OCI-LY7 (cell line): Measurements from ENCODE around the gene RHOT1. TPM values are rescaled to one million over a fixed set of nuclear protein-coding genes. Genes with fewer than 3 reads are reported as not detected.

Experiments used
- BruUV-seq: library from RNA; stranded (reverse); fragments of 400-500 nt; replicated peaks from 2 replicates; lab custom pipeline; 2021; lab: Mats Ljungman, UMichigan
- CTCF ChIA-PET: fragments of 300-600 bp; sonication (Branson Sonifier 250); formaldehyde crosslinking; loops from one replicate; lab custom pipeline; 2022; ENCODE audit warnings: antibody characterized with exemption; ENCODE audit not compliant: unreplicated experiment; lab: Charles Lee
- POLR2A ChIA-PET: fragments of 300-600 bp; sonication (Branson Sonifier 250); formaldehyde crosslinking; loops from one replicate; lab custom pipeline; 2022; ENCODE audit warnings: antibody characterized with exemption; lab: Charles Lee
- DNase-seq: peaks from one replicate; pipeline ENCODE4 v3.0.0-alpha.2; 2015; ENCODE audit warnings: low spot score
- H2AFZ ChIP-seq: fragments of 200-600 bp; sonication (generic), shearing (Covaris generic); 2 replicates; pipeline ENCODE4 v1.6.1; 2014; ENCODE audit warnings: mild to moderate bottlenecking, antibody characterized with exemption, low read length, moderate library complexity
- H3K27ac ChIP-seq: fragments of 200-600 bp; sonication (generic); 2 replicates; pipeline ENCODE4 v1.5.1; 2014; ENCODE audit warnings: mixed run types, low read depth, mild to moderate bottlenecking, moderate library complexity, low read length, inconsistent platforms; ENCODE audit not compliant: poor library complexity, severe bottlenecking
- H3K36me3 ChIP-seq: fragments of 200-600 bp; sonication (generic); 2 replicates; pipeline ENCODE4 v1.6.1; 2014; ENCODE audit warnings: mild to moderate bottlenecking, antibody characterized with exemption, low read length, moderate library complexity, mixed read lengths; ENCODE audit not compliant: insufficient read depth
- H3K4me1 ChIP-seq: fragments of 200-600 bp; sonication (generic); 2 replicates; pipeline ENCODE4 v1.5.1; 2014; ENCODE audit warnings: mild to moderate bottlenecking, low read length; ENCODE audit not compliant: insufficient read depth, poor library complexity, severe bottlenecking
- H3K4me2 ChIP-seq: fragments of 200-600 bp; sonication (generic); 2 replicates; pipeline ENCODE4 v1.6.1; 2014; ENCODE audit warnings: mild to moderate bottlenecking, low read length
- H3K4me3 ChIP-seq: fragments of 200-600 bp; sonication (generic); 2 replicates; pipeline ENCODE4 v1.5.1; 2014; ENCODE audit warnings: mild to moderate bottlenecking, low read depth, low read length; ENCODE audit not compliant: poor library complexity, severe bottlenecking
- H3K79me2 ChIP-seq: fragments of 200-600 bp; sonication (generic); 2 replicates; pipeline ENCODE4 v1.6.1; 2016; ENCODE audit warnings: low read depth, mild to moderate bottlenecking, low read length, moderate library complexity, mixed read lengths; ENCODE audit not compliant: insufficient read depth
- H3K9me2 ChIP-seq: fragments of 200-600 bp; sonication (generic); 2 replicates; pipeline ENCODE4 v1.6.1; 2016; ENCODE audit warnings: mild to moderate bottlenecking, low read length, mixed read lengths; ENCODE audit not compliant: insufficient read depth
- H3K9me3 ChIP-seq: fragments of 200-600 bp; sonication (generic); 2 replicates; pipeline ENCODE4 v1.6.1; 2014; ENCODE audit warnings: mild to moderate bottlenecking, mixed run types, low read length, mixed read lengths
- H4K20me1 ChIP-seq: fragments of 200-600 bp; sonication (generic); 2 replicates; pipeline ENCODE4 v1.6.1; 2014; ENCODE audit warnings: mild to moderate bottlenecking, antibody characterized with exemption, low read length, moderate library complexity, mixed read lengths; ENCODE audit not compliant: insufficient read depth
- EZH2phosphoT487 ChIP-seq: fragments of 200-600 bp; sonication (generic); IDR thresholded peaks from 2 replicates; pipeline ENCODE4 v1.6.1; 2018; ENCODE audit warnings: low read depth, borderline replicate concordance, mild to moderate bottlenecking, mixed run types, antibody characterized with exemption, low read length, moderate library complexity, mixed read lengths
- intact Hi-C: fragments of 100-400 bp; cut with micrococcal nuclease; formaldehyde crosslinking; loops from one replicate; pipeline ENCODE4 v1.10.0; 2022; ENCODE audit not compliant: unreplicated experiment
- total RNA-seq, 2 experiments: library from RNA; depleted of rRNA in 1 of 2; stranded (reverse); fragments of >200 nt in 1 of 2; shearing (Covaris generic) in 1 of 2; gene quantifications; 2 replicates each; pipeline ENCODE4 v1.2.3, GENCODE V29; 2014 to 2022
- TF ChIP-seq, protein P1 (sequence below): fragments of 200-600 bp; sonication (generic); conservative IDR thresholded peaks from 2 replicates; pipeline ENCODE4 v1.5.1; 2014; ENCODE audit warnings: mild to moderate bottlenecking, antibody characterized with exemption, low read length, moderate library complexity, mixed read lengths

RHOT1 gene
- total RNA-seq, 2 experiments from 2014 or later, result 19.4 to 24.2 TPM

DNA sequence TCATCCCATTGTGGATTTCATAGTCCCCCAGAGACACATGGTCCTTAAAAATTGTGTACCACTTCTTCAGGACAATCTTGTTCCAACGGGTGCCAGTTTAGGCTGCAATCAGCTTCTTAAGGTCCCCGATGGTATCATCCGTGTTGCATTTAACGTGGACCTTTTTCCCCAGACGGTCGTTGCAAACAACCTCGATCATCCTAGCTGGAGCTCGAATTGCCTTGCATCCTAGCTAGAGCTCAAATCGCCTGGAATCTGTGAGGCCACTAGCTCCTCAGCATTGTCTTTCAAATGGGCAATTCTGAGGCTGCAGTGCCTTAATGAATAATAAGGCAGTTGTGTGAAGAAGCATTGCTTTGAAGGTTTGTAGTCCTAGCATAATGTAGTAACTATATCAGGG lies 85.6 kb downstream of the RHOT1 start:
- POLR2A ChIA-PET, result interaction anchor here (0.6 to 0.7 kb wide), 3 partner anchors 18 to 246 kb away, joined by 4 to 6 read pairs (median 4); no protein-coding TSS in a partner anchor
- intact Hi-C loops, result no loop called here
- no peaks in the 10 kb centered on the region for H3K9me2 ChIP-seq

DNA sequence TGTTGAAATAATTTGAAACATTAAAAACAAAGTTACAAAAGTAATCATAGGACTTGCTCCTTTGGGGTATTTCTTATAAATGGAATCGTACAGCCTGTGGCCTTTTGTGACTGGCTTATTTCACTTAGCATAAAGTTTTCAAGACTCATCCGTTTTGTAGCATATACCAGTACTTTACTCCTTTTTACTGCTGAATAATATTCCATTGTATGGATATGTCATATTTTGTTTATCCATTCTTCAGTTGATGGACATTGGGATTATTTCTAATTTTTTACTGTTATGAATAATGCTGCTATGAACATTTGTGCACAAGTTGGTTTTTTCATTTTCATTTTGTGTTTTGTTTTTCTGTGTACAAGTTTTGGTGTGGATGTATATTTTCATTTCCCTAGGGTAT lies 93.3 kb downstream of the RHOT1 start:
- Histone ChIP-seq H3K9me2 (no peaks in the 10 kb centered on the region), H3K4me3 (no peak overlapping the region), H3K4me1 (no peaks in the 10 kb centered on the region), H3K79me2 (no peaks in the 10 kb centered on the region), H3K36me3 (no peaks in the 10 kb centered on the region), H4K20me1 (no peaks in the 10 kb centered on the region), H2AFZ (no peak overlapping the region), H3K9me3 (no peaks in the 10 kb centered on the region), H3K27ac (no peak overlapping the region), H3K4me2 (no peak overlapping the region)
- intact Hi-C loops, result no loop called here
- TF ChIP-seq, protein P1, sequence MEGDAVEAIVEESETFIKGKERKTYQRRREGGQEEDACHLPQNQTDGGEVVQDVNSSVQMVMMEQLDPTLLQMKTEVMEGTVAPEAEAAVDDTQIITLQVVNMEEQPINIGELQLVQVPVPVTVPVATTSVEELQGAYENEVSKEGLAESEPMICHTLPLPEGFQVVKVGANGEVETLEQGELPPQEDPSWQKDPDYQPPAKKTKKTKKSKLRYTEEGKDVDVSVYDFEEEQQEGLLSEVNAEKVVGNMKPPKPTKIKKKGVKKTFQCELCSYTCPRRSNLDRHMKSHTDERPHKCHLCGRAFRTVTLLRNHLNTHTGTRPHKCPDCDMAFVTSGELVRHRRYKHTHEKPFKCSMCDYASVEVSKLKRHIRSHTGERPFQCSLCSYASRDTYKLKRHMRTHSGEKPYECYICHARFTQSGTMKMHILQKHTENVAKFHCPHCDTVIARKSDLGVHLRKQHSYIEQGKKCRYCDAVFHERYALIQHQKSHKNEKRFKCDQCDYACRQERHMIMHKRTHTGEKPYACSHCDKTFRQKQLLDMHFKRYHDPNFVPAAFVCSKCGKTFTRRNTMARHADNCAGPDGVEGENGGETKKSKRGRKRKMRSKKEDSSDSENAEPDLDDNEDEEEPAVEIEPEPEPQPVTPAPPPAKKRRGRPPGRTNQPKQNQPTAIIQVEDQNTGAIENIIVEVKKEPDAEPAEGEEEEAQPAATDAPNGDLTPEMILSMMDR, result no peak
- TF ChIP-seq EZH2phosphoT487, result no peak
- ChIA-PET POLR2A (no interaction called here), CTCF (no interaction called here)
- no peak for DNase-seq
- BruUV-seq, result no TSS peak

More for the DNA sequence above, 85.6 kb downstream of the RHOT1 start:
- TF ChIP-seq, protein P1, result no peak
- no peak for TF ChIP-seq EZH2phosphoT487
- no peaks in the 10 kb centered on the region for H4K20me1 ChIP-seq
- H2AFZ ChIP-seq, result no peak overlapping the region
- no peaks in the 10 kb centered on the region for H3K9me3 ChIP-seq
- BruUV-seq, result no TSS peak
- H3K4me1 ChIP-seq, result no peaks in the 10 kb centered on the region
- CTCF ChIA-PET, result no interaction called here
- H3K4me2 ChIP-seq, result no peak overlapping the region
- no peaks in the 10 kb centered on the region for H3K79me2 ChIP-seq
- no peak for DNase-seq
- peaks cover 13% of the 10 kb centered on the region; the same call in 1 of the 2 replicates for H3K36me3 ChIP-seq
- H3K4me3 ChIP-seq, result no peak overlapping the region
- no peak overlapping the region for H3K27ac ChIP-seq

DNA sequence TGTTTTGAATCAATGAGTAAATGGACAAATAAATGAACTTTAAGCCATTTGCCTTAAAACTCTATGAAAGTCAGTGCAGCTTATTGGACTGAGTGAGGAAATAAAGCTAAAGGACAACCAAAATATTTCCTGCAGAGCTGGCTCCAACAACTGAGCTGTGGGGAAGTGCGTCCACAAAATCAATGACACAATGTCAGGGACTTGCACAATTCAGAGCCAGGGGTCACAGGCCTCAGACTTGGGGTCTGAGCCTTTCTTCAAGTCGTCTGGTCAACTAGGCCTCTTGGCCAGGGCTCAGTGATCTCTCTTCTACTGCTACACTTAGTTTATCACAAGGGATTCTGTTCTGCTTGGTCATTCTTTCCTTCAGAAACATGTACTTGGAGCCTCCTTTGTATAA lies 97.2 kb downstream of the RHOT1 start:
- TF ChIP-seq, protein P1, result no peak
- no peak for TF ChIP-seq EZH2phosphoT487
- Histone ChIP-seq H3K9me3 (no peaks in the 10 kb centered on the region), H3K79me2 (no peaks in the 10 kb centered on the region), H4K20me1 (no peaks in the 10 kb centered on the region), H3K4me2 (no peak overlapping the region), H3K27ac (no peak overlapping the region), H3K4me3 (no peak overlapping the region), H3K4me1 (no peaks in the 10 kb centered on the region), H3K36me3 (no peaks in the 10 kb centered on the region), H2AFZ (no peak overlapping the region), H3K9me2 (no peaks in the 10 kb centered on the region)
- intact Hi-C loops, result no loop called here
- CTCF ChIA-PET, result no interaction called here
- DNase-seq, result no peak
- POLR2A ChIA-PET, result no interaction called here
- BruUV-seq, result no TSS peak
